ENCODE measurements around the gene SLC35B2.

The SLC35B2 gene

GRCh38 chr6:44221961-44222335 lies 35.4 kb downstream of the SLC35B2 start:
- DNase-seq (ENCODE audit: low read depth, low spot score): no peak

GRCh38 chr6:44221291-44221960 lies 35.9 kb downstream of the SLC35B2 start:
- DNase-seq (ENCODE audit: low read depth, low spot score): no peak

- no peak for DNase-seq (ENCODE audit: low read depth, low spot score)
These were observed 36.4 kb downstream of the SLC35B2 start for GRCh38 chr6:44220913-44221290.

GRCh38 chr6:44219815-44220784 lies 37.2 kb downstream of the SLC35B2 start:
- no peak for DNase-seq (ENCODE audit: low read depth, low spot score)

- DNase-seq (ENCODE audit: low read depth, low spot score): no peak
These were observed 38.1 kb downstream of the SLC35B2 start for GRCh38 chr6:44219053-44219814.

GRCh38 chr6:44217332-44218143 lies 39.8 kb downstream of the SLC35B2 start:
- DNase-seq (ENCODE audit: low read depth, low spot score): no peak

- no peak for DNase-seq (ENCODE audit: low read depth, low spot score)
These were observed 40.5 kb downstream of the SLC35B2 start, which contains the start of gene MYMX for GRCh38 chr6:44216677-44217331. MYMX (plus strand) TSS chr6:44216926; CDS start chr6:44217472, 546 bp downstream.

GRCh38 chr6:44214307-44214706 lies 43.0 kb downstream of the SLC35B2 start:
- no peak for DNase-seq (ENCODE audit: low read depth, low spot score)

- no peak for DNase-seq (ENCODE audit: low read depth, low spot score)
These were observed 46.0 kb downstream of the SLC35B2 start for GRCh38 chr6:44211284-44211683.

GRCh38 chr6:44207966-44208365 lies 49.4 kb downstream of the SLC35B2 start:
- DNase-seq (ENCODE audit: low read depth, low spot score): no peak

Measured in iPS DF 19.7 (cell line).